HG03457 (cell line): ENCODE measurements around the gene TULP3.

Source experiments
- ATAC-seq: cut with Tn5 transposase; IDR thresholded peaks from one replicate; pipeline ENCODE4 v1.9.1; 2021; ENCODE audit warnings: moderate number of reproducible peaks; ENCODE audit not compliant: unreplicated experiment

TULP3 gene

GRCh38 chr12:2877047-2877952, 13.4 kb upstream of the TULP3 start, which contains the start of the genes FOXM1 and RHNO1:
Gene FOXM1, minus strand, starts transcription at chr12:2877174. Its CDS starts 2,696 bp downstream, at chr12:2874478.
Gene RHNO1, plus strand, starts transcription at chr12:2877223. Its CDS starts 8,144 bp downstream, at chr12:2885367.
- peak; percentile 68 for ATAC-seq

DNA sequence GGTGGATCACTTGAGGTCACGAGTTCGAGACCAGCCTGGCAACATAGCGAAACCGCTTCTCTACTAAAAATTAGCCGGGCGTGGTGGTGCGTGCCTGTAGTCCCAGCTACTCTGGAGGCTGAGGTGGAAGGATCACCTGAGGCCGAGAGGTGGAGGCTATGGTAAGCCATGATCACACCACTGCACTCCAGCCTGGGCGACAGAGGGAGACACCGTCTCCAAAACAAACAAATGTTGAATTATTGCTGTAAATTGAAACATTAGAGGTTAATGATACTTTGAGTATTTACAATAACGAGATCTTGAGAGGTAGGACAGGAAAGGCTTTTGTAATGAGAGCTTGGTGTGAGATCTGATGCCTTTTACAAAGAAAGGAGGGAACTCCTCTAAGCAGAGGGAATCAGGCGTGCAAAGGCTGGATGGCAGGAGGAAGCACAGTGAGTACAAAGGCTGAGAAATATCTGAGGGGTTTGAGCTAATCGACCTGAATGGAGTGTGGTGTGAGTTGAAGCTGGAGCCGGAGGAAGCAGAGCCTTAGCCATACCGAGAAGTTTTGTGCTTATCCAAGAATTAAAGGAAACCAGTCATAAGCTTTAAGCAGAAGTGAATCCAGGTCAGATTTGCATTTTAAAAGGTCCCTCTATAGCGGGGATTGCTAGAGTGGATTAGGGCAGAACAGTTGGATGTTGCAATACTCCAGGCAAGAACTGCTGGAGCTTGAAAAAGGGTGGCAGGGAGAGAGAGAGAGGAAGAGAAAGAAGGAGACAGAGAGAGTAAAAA, 12.5 kb upstream of the TULP3 start:
- ATAC-seq: no peak

DNA sequence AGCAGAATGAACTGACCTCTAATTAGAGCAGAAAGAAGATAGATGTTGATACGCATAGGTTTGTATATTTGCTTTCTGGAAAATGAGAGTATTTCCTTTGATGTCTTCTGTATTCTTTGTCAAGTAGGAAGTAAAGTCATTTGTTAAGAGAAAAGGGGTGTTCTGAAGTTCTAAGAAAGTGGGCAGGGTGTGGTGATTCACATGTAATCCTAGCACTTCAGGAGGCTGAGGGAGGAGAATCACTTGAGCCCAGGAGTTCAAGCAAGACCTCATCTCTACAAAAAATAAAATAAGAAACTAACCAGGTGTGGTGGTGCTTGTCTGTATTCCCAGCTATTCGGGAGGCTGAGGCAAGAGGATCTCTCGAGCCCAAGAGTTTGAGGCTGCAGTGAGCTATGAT, 10.8 kb upstream of the TULP3 start:
- no peak for ATAC-seq

GRCh38 chr12:2884810-2885209, 5.9 kb upstream of the TULP3 start:
- ATAC-seq: no peak

- ATAC-seq: no peak
Observed at GRCh38 chr12:2886768-2887450, 3.8 kb upstream of the TULP3 start.

DNA sequence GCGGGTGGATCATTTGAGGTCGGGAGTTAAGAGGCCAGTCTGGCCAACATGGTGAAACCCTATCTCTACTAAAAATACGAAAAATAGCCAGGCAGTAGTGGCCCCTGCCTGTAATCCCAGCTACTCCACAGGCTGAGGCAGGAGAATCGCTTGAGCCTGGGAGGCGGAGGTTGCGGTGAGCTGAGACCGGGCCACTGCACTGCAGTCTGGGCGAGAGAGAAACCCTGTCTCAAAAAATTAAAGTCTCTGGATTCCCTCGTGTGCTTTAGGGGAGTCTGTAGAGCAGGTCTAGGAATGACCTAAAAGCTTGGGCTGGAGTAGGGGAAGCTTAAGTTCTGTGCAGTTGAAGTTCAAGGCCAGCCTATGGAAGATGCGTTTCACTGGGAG, 697 bp upstream of the TULP3 start:
- ATAC-seq: no peak

DNA sequence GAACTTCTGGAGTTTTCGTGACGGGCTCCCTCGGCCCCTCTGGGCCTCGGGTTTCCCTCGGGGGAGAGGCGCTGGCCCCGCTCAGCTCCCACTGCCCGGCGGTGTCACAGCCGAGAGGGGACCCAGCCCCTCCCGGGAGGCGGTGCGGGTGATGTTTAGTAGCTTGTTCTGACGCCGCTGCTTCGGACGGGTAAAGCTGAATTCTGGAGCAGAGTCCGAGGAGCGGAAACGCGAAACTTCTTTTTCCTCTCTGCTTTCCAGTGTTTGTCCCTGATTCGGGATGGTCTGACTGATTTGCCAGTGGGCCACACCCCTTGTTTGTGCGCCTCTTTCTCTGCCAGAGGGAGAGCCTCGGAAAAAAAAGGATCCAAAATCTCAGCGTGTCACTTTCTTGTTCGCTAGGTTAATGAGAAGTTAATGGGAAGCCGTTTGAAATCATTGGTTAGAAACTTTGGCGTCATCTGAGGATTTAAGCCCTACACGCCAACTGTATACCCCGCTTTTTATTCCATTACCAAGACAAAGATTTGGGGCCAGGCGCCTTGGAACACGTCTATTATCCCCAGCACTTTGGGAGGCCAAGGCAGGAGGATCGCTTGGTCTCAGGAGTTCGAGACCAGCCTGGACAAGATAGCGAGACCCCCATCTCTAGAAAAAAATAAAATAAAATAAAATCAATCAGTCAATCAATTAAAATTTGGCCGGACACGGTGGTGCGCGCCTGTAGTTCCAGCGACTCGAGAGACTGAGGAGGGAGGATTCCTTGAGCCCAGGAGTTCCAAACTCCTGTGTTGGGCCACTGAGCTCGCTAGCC, 756 bp downstream of the TULP3 start:
- no peak for ATAC-seq

DNA sequence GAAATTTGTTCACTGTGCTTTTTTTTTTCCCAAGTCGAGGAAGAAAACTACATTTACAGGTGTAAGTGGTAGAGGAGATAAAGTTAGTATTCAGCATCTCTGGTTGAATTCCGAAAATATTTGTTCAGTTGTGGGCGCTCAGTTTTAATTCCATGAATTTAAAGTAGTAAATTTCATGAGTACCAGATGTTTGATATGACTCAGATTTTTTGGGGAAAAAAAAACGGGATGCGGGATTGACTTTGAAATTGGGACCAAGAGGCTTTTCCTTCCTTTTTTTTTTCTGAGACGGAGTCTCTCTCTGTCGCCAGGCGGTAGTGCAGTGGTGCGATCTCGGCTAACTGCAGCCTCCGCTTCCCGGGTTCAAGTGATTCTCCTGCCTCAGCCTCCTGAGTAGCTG, 1.6 kb downstream of the TULP3 start:
- no peak for ATAC-seq

DNA sequence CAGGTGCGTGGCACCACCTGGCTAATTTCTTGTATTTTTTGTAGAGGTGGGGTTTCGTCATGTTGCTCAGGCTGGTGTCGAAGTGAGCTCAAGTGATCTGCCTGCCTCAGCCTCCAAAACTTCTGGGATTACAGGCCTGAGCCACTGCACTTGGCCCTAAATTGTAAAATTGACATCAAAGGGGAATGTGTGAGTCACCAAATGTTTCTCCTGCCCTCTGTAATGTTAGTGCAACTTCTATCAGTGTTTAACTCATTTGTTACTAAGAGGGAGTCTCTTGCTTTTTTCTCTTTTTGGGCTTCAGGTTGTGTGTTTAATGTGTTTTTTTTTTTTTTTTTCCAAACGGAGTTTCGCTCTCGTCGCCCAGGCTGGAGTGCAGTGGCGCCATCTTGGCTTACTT, 2.3 kb downstream of the TULP3 start:
- no peak for ATAC-seq

DNA sequence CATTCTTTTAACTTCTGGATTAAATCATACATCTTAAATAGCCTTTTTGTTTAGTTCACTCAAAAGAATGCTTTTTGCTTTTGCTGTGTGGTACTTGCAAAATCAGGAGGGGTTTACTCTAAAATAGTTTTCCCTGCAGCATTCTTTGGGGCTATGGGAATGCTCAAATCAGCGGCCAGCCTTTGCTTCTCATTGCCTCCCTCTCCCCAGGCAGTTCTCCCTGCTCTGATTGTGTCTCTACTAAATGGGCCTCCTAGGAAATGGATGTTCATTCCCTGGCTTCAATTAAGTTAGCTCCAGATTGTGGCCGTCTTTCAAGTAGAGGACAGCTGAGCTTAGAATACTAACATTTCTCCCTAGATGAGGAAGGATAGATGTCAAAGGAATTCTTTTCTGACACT, 4.4 kb downstream of the TULP3 start:
- ATAC-seq: no peak

GRCh38 chr12:2895511-2895910, 4.8 kb downstream of the TULP3 start:
- no peak for ATAC-seq

DNA sequence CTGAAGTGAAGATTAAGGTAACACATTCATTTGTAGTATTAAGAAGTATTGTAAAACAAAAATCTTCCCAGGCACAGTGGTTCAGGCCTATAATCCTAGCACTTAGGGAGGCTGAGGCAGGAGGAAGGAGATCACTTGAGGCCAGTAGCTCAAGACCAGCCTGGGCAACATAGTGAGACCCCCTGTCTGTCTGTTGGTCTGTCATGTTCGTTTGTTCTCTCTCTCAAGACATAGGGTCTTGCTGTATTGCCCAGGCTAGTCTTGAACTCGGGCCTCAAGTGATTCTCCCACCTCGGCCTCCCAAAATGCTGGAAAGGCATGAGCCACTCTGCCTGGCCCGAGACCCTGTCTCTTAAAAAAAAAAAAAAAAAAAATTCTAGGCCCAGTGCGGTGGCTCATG, 6.7 kb downstream of the TULP3 start:
- no peak for ATAC-seq

DNA sequence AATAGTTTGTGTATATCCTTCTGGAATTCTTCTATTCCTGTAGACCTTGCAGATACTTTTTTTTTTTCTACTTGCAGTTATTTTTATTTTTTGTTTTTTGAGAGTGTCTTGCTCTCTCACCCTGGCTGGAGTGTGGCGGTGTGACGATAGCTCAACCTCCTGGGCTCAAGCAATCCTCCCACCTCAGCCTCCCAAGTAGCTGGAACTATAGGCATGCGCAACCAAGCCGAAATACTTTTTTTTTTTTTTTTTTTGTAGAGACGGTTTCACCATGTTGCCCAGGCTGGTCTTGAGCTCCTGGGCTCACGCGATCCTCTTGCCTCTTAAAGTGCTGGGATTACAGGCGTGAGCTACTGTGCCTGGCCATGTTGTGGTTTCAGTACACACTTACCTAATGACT, 10.0 kb downstream of the TULP3 start:
- no peak for ATAC-seq

DNA sequence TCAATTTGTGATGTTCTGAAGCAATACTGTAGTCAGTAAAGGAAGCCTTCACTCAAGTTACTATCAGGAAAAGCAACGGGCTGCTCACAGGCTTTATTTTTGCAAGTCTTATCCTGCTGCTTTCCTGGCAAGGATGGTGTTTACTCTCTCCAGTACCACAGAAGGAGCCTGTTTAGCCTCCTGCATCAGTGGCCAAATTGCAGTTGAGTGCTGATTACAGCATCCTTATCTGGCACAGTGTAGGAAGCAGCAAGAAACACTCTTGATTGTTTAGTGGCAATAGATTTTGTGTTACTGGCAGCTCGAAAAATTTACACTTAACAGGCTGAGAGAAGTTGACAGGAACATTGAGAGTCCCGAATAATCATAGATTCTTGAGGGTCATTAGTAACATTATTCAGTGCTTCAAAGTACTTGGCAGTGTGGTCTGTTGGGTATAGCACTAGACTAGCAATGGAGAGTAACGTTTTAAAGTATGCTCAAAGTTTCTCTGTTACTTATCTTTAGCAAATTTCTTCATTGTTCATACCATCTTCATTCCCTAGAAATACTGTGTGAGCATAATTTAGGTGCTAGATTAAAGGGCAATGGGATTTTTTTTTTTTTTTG, 11.7 kb downstream of the TULP3 start:
- no peak for ATAC-seq

GRCh38 chr12:2904260-2904659, 13.6 kb downstream of the TULP3 start:
- no peak for ATAC-seq

DNA sequence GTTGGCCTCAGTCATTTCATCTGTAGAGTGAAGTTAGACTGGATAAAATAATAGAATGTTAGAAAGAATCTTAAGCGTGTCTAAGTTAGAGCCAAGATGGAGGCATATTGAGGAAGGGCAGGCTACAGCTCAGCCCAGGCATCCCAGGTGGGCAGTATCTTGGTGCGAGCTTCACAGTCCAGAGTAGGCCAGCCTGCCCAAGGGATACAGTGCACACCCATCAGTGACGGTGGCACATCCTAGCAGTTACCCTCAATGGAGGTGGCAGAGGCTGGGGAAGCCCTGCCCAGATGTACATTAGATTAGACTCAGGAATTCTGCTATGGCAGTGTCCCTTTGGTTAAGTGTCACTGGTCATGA, 21.5 kb downstream of the TULP3 start:
- no peak for ATAC-seq

DNA sequence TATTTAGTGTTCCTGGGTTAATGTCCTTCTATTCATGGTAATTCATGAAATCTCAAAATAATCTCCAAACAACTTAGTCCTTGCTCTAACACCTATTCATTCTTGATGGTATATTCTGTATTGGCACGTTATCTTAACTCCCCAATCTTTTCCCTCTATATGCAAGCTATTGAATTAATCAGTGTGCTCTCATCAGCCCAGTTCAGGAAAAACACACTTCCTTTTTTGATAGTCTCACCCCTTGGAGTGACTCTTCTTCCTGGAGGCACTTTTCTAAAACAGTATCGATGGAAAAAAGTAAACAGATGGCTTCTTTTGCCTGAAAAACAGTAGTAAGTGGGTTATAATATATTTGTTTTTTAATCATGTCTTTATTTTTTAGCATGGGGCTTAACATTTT, 28.6 kb downstream of the TULP3 start:
- no peak for ATAC-seq

DNA sequence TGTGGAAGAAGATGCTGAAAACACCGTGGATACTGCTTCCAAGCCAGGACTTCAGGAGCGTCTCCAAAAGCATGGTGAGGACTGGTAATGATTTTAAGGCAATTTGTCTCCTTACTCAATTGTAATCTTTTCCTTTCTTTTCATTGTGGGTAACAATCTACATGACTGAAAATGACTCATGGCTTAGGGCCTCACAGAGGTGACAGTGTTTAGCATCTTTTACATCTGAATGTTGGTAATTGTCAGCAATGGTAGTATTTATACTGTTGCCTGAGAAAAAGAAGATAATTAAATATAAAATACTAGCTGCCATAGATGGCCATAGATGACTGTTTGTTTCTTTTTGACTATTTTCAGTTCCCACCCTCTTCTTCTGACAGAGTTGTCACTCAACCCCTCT, 31.6 kb downstream of the TULP3 start:
- no peak for ATAC-seq

GRCh38 chr12:2923057-2923456, 32.4 kb downstream of the TULP3 start:
- ATAC-seq: no peak

DNA sequence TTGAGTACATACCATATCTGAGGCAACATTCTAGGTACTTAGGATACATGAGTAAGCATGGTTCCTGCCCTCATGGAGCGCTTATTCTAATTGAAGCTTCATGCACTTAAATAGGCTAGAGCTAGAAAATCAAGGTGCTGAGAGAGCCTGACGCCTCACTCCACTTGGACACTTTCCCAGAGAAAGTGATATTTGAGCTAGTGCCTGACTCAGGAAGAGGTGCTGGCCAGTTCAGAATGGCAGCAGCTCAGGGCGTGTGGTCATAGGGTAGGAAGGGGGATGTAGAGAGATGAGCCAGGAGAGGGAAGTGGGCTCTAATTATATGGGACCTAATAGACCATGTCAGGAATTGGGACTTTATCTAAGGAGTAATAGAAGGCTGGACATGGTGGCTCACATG, 33.3 kb downstream of the TULP3 start:
- ATAC-seq: no peak
